Hepatocyte (in vitro differentiated cells): ENCODE data around the gene ALG6. TPM values are rescaled to one million over a fixed set of nuclear protein-coding genes. Genes with fewer than 3 reads are reported as not detected.

Source experiments
- DNase-seq: peaks from one replicate; pipeline ENCODE4 v3.0.0-alpha.2; 2016; ENCODE audit warnings: low spot score
- H2AFZ ChIP-seq: fragments of 200-600 bp; sonication (generic); 2 replicates; pipeline ENCODE4 v1.6.0; 2016; ENCODE audit warnings: antibody characterized with exemption, mild to moderate bottlenecking
- H3K27ac ChIP-seq: fragments of 200-600 bp; sonication (generic); 2 replicates; pipeline ENCODE4 v1.5.1; 2016; ENCODE audit warnings: mild to moderate bottlenecking
- H3K27me3 ChIP-seq: fragments of 200-600 bp; sonication (generic); 2 replicates; pipeline ENCODE4 v1.6.1; 2016
- H3K36me3 ChIP-seq: fragments of 200-600 bp; sonication (generic); replicated peaks from 2 replicates; pipeline ENCODE4 v1.5.1; 2016; ENCODE audit warnings: low read depth; ENCODE audit not compliant: insufficient read depth
- H3K4me1 ChIP-seq: fragments of 200-600 bp; sonication (generic); 2 replicates; pipeline ENCODE4 v1.5.1; 2016; ENCODE audit warnings: mild to moderate bottlenecking, moderate library complexity; ENCODE audit not compliant: insufficient read depth
- H3K4me2 ChIP-seq: fragments of 200-600 bp; sonication (generic); 2 replicates; pipeline ENCODE4 v1.6.0; 2016
- H3K4me3 ChIP-seq: fragments of 200-600 bp; sonication (generic); 2 replicates; pipeline ENCODE4 v1.5.1; 2016; ENCODE audit warnings: mild to moderate bottlenecking
- H3K79me2 ChIP-seq: fragments of 200-600 bp; sonication (generic); 2 replicates; pipeline ENCODE4 v1.6.0; 2017; ENCODE audit warnings: mild to moderate bottlenecking
- H3K9me2 ChIP-seq: fragments of 200-600 bp; sonication (generic); replicated peaks from 2 replicates; pipeline ENCODE4 v1.6.0; 2017; ENCODE audit warnings: mild to moderate bottlenecking; ENCODE audit not compliant: insufficient read depth
- H3K9me3 ChIP-seq: fragments of 200-600 bp; sonication (generic); 2 replicates; pipeline ENCODE4 v1.5.1; 2016; ENCODE audit warnings: low read depth, mild to moderate bottlenecking
- H4K20me1 ChIP-seq: fragments of 200-600 bp; sonication (generic); 2 replicates; pipeline ENCODE4 v1.6.0; 2016; ENCODE audit warnings: mild to moderate bottlenecking; ENCODE audit not compliant: insufficient read depth, poor library complexity, severe bottlenecking
- CTCF ChIP-seq: fragments of 200-600 bp; sonication (generic); IDR thresholded peaks from 2 replicates; pipeline ENCODE4 v1.5.1; 2016; ENCODE audit warnings: antibody characterized with exemption, mild to moderate bottlenecking; ENCODE audit not compliant: poor library complexity
- EZH2 ChIP-seq: fragments of 200-600 bp; sonication (generic); IDR thresholded peaks from 2 replicates; pipeline ENCODE4 v1.6.1; 2016; ENCODE audit warnings: antibody characterized with exemption, mild to moderate bottlenecking, borderline replicate concordance
- EZH2phosphoT487 ChIP-seq: fragments of 200-600 bp; sonication (generic); IDR thresholded peaks from one replicate; pipeline ENCODE4 v1.6.1; 2018; ENCODE audit warnings: antibody characterized with exemption, mild to moderate bottlenecking, low read depth, moderate library complexity; ENCODE audit not compliant: unreplicated experiment, severe bottlenecking
- WGBS: methylation state at CpG from one replicate; pipeline ENCODE4 v1.1.6; 2016; ENCODE audit warnings: low lambda C conversion rate; ENCODE audit errors: missing lambda C conversion rate; 5-methylcytosine and 5-hydroxymethylcytosine counted together
- polyA plus RNA-seq: library from polyadenylated mRNA; unstranded; fragments of >200 nt; fragmentation: Nextera tagmentation; extraction: Ambion mirVana; gene quantifications from 2 replicates; pipeline ENCODE4 v1.2.1, GENCODE V29; 2016
- total RNA-seq: library from RNA; depleted of rRNA; stranded (reverse); fragments of >200 nt; gene quantifications from 2 replicates; pipeline ENCODE4 v1.2.3, GENCODE V29; 2014

ALG6 gene
- total and polyA plus RNA-seq, 2 experiments from 2014 or later, result 12.4 to 20.7 TPM

GRCh38 chr1:63326106-63326472 is 41.3 kb upstream of the ALG6 start:
- TF ChIP-seq CTCF (no peak), EZH2phosphoT487 (peak; percentile 21), EZH2 (peak; percentile 74)
- Histone ChIP-seq H3K9me2 (no peaks in the 10 kb centered on the region), H3K4me3 (no peak overlapping the region), H3K36me3 (no peaks in the 10 kb centered on the region), H3K9me3 (no peaks in the 10 kb centered on the region), H3K4me2 (no peak overlapping the region), H3K79me2 (no peaks in the 10 kb centered on the region), H2AFZ (no peak overlapping the region), H4K20me1 (no peaks in the 10 kb centered on the region), H3K27me3 (peaks cover 97% of the 10 kb centered on the region), H3K27ac (no peak overlapping the region), H3K4me1 (peaks cover 23% of the 10 kb centered on the region)
- WGBS, result 1% methylated on average over 20 of the region's 20 CpGs
- DNase-seq, result no peak

GRCh38 chr1:63326473-63327380 is 40.7 kb upstream of the ALG6 start:
- Histone ChIP-seq H3K4me1 (peaks cover 23% of the 10 kb centered on the region), H3K27me3 (peaks cover 97% of the 10 kb centered on the region), H3K9me3 (no peaks in the 10 kb centered on the region), H2AFZ (no peak overlapping the region), H4K20me1 (no peaks in the 10 kb centered on the region), H3K27ac (no peak overlapping the region), H3K9me2 (no peaks in the 10 kb centered on the region), H3K4me3 (no peak overlapping the region), H3K4me2 (no peak overlapping the region), H3K79me2 (no peaks in the 10 kb centered on the region), H3K36me3 (no peaks in the 10 kb centered on the region)
- DNase-seq, result peak; percentile 16
- WGBS, result 2% methylated on average over 37 of the region's 37 CpGs
- TF ChIP-seq CTCF, result no peak
- TF ChIP-seq EZH2, result peak; percentile 58
- peak; percentile 48 for TF ChIP-seq EZH2phosphoT487

GRCh38 chr1:63327417-63328054 is 39.9 kb upstream of the ALG6 start:
- Histone ChIP-seq H3K4me3 (no peak overlapping the region), H3K9me2 (no peaks in the 10 kb centered on the region), H3K79me2 (no peaks in the 10 kb centered on the region), H3K4me1 (peaks cover 20% of the 10 kb centered on the region), H3K4me2 (peak overlapping the region; percentile 47), H3K27me3 (peaks cover 97% of the 10 kb centered on the region), H2AFZ (no peak overlapping the region), H3K36me3 (no peaks in the 10 kb centered on the region), H3K9me3 (no peaks in the 10 kb centered on the region), H3K27ac (no peak overlapping the region), H4K20me1 (no peaks in the 10 kb centered on the region)
- TF ChIP-seq EZH2phosphoT487, result peak; percentile 77
- peak; percentile 13 for TF ChIP-seq EZH2
- peak; percentile 71 for TF ChIP-seq CTCF
- DNase-seq, result peak; percentile 76
- 5% methylated on average over 25 of the region's 25 CpGs for WGBS
